ENCODE data around the gene PFDN4.

- TF ChIP-seq CTCF (IDR thresholded peaks at IDR 0.05) (no peak), ZFX (IDR thresholded peaks at IDR 0.05; ENCODE audit: borderline replicate concordance) (no peak)
These were observed 59.0 kb downstream of the PFDN4 start for GRCh38 chr20:54266844-54267243.
